Small intestine (tissue), 7 donors: ENCODE data around the gene KIDINS220. TPM values are rescaled to one million over a fixed set of nuclear protein-coding genes. Genes with fewer than 3 reads are reported as not detected.

Source experiments
- DNase-seq, 2 donors: peaks; one replicate each; pipeline versions ENCODE4 v3.0.0 to v3.0.0-alpha.2; 2013
- FAIRE-seq: peaks from 2 replicates; lab custom pipeline; 2012; peaks lifted over from hg19 to GRCh38; lab: Jason Lieb, UNC
- H3K27ac ChIP-seq, 3 donors: one replicate each; pipeline ENCODE4 v1.5.1; 2013; ENCODE audit warnings: low read length in 2 of 3, mild to moderate bottlenecking in 2 of 3, control low read depth in 1 of 3, inconsistent platforms in 1 of 3, low read depth in 1 of 3, moderate library complexity in 1 of 3
- H3K27me3 ChIP-seq, 3 donors: one replicate each; pipeline ENCODE4 v1.6.1; 2013; ENCODE audit warnings: low read length in 3 of 3, inconsistent platforms in 1 of 3; ENCODE audit not compliant: control insufficient read depth in 3 of 3, insufficient read depth in 3 of 3
- H3K36me3 ChIP-seq, 3 donors: one replicate each; pipeline ENCODE4 v1.6.1; 2013; ENCODE audit warnings: low read length in 3 of 3, inconsistent platforms in 1 of 3, low read depth in 1 of 3, mild to moderate bottlenecking in 1 of 3, moderate library complexity in 1 of 3; ENCODE audit not compliant: control insufficient read depth in 3 of 3, insufficient read depth in 2 of 3
- H3K4me1 ChIP-seq, 3 donors: one replicate each; pipeline ENCODE4 v1.6.1; 2013; ENCODE audit warnings: low read length in 2 of 3, inconsistent platforms in 1 of 3, low read depth in 1 of 3, mild to moderate bottlenecking in 1 of 3, moderate library complexity in 1 of 3; ENCODE audit not compliant: control insufficient read depth in 3 of 3, insufficient read depth in 2 of 3
- H3K4me3 ChIP-seq, 3 donors: one replicate each; pipeline ENCODE4 v1.5.1; 2013; ENCODE audit warnings: low read length in 3 of 3, control low read depth in 1 of 3, inconsistent platforms in 1 of 3, low read depth in 1 of 3, mild to moderate bottlenecking in 1 of 3, moderate library complexity in 1 of 3
- H3K9me3 ChIP-seq, 2 donors: one replicate each; pipeline ENCODE4 v1.6.1; 2013; ENCODE audit warnings: low read depth in 1 of 2, low read length in 1 of 2; ENCODE audit not compliant: control insufficient read depth in 2 of 2, insufficient read depth in 1 of 2
- WGBS, 3 donors: extraction: QIAGEN DNeasy Blood & Tissue Kit; methylation state at CpG; one replicate each; pipeline ENCODE4 v1.1.7; 2013; 5-methylcytosine and 5-hydroxymethylcytosine counted together
- polyA plus RNA-seq, 4 donors: library from polyadenylated mRNA; stranded (reverse) in 3 of 4; unstranded in 1 of 4; fragments of 200-250 nt in 3 of 4; fragments of 120-200 nt in 1 of 4; gene quantifications; one replicate each; pipeline versions ENCODE4 v1.2.1 to v1.2.3, GENCODE V29; 2013
- donor health status: healthy with polysubstance abuse.
- donor health status: control.
- donor health status: control.
- donor health status: Bipolar disorder and iron deficiency.
- donor health status: healthy.

KIDINS220 gene
- polyA plus RNA-seq, 4 donors = 4.6 to 41.1 (median 11.1) TPM

DNA sequence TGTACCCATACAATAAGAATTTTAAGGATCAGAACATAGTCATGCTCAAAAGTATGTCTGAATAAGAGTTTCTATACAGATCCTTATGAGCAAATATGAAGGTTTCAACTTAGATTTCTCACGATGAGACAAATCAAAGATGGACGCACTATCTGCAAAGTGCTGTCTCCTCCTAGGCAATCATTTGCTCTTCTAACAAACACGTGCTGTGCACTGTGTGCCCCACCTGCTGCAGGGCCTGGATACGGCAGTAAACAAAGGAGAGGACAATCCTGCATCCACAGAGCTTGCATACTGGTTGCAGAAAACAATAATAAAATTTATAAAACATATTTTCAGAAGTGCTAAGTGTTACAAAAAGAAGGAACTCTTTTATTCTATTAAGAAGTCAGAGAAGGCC lies 39.9 kb upstream of the KIDINS220 start:
- Histone ChIP-seq H3K4me1 (no peaks in the 10 kb centered on the region), H3K4me3 (no peak overlapping the region), H3K36me3 (peaks cover 0 to 7% (median 0%) of the 10 kb centered on the region in 3 donors), H3K27me3 (no peaks in the 10 kb centered on the region), H3K9me3 (no peaks in the 10 kb centered on the region), H3K27ac (no peak overlapping the region)
- 38 to 75% (median 63%) methylated on average over 4 of the region's 4 CpGs for WGBS, 3 donors
- FAIRE-seq (no peak), DNase-seq (no peak)

DNA sequence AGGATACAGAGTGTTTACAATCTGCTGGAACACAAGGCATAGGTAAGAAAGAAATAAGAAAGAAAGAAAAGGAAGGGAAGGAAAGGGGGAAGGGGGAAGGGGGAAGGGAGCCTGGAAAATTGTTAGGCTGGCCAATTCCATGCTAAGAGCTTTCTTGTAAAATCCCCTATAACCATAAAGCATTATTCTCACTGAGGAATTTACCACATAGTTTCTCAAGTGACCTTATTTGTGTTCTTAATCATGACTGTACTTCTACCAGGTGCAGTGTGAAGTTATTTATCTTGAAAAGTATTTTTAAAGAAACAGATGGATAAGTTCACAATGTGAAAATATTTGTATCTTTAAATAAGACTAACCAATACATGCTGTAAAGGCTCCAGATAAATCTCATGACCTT lies 39.2 kb upstream of the KIDINS220 start:
- FAIRE-seq (no peak), DNase-seq (no peak)
- Histone ChIP-seq H3K27me3 (no peaks in the 10 kb centered on the region), H3K36me3 (peaks cover 0 to 4% (median 0%) of the 10 kb centered on the region in 3 donors), H3K9me3 (no peaks in the 10 kb centered on the region), H3K4me3 (no peak overlapping the region), H3K27ac (no peak overlapping the region), H3K4me1 (no peaks in the 10 kb centered on the region)

DNA sequence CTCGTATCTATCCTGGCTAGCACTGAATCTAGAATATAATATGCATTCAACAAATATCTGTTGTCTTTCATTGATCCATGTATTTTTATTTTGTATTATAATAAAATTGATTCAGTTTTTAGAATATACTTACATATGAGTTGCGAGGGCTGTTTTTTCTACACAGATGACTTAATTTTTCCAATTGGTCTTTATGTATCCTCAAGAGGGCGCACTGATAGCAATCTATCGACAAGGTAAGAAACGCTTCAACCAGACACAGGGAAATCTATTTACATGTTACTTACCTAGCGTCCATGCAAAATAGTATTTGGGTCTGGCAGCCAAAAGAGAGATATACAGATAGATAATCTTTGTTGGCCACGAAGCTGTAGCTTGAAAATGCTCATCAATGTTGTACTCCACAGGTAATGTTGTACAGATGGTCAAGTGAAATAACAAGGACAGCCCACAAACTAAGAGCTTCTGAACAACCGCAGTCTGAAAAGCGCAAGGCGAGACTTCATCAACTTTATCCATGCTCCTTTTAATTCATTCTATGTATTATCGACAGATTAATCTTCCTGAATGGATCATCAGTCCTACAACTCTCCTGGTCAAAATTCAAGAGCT lies 35.5 kb upstream of the KIDINS220 start:
- Histone ChIP-seq H3K9me3 (no peaks in the 10 kb centered on the region), H3K27ac (no peak overlapping the region), H3K36me3 (peaks cover 0 to 6% (median 0%) of the 10 kb centered on the region in 3 donors), H3K4me1 (no peaks in the 10 kb centered on the region), H3K4me3 (no peak overlapping the region), H3K27me3 (no peaks in the 10 kb centered on the region)
- FAIRE-seq (no peak), DNase-seq (peak; percentile 59 to 61)
- WGBS, 3 donors = 44 to 53% (median 48%) methylated on average over 11 of the region's 11 CpGs

DNA sequence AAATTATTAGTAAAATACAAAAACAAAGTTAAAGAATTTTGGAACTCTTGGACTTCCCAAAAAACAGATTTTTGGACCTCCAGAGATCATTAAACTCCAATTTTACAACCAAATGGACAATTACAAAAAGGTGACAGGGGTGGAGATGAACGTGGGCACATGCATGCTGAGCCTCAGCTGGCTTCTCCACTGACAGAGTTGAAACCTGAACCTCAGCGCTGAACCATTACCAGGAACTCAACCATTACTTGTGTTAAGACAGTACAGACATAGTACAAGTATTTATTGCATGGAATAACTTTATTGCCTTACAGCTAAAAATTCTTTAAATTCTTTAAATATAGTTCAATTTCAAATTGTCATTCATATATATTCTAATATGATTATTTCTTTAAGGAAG lies 33.0 kb upstream of the KIDINS220 start:
- DNase-seq (no peak), FAIRE-seq (no peak)
- H3K27ac ChIP-seq = no peak overlapping the region
- H3K36me3 ChIP-seq = peaks cover 0 to 3% (median 0%) of the 10 kb centered on the region in 3 donors
- H3K4me3 ChIP-seq = no peak overlapping the region
- WGBS, 3 donors = 72 to 81% (median 73%) methylated on average over 2 of the region's 2 CpGs
- H3K4me1 ChIP-seq = no peaks in the 10 kb centered on the region
- no peaks in the 10 kb centered on the region for H3K9me3 ChIP-seq
- no peaks in the 10 kb centered on the region for H3K27me3 ChIP-seq

DNA sequence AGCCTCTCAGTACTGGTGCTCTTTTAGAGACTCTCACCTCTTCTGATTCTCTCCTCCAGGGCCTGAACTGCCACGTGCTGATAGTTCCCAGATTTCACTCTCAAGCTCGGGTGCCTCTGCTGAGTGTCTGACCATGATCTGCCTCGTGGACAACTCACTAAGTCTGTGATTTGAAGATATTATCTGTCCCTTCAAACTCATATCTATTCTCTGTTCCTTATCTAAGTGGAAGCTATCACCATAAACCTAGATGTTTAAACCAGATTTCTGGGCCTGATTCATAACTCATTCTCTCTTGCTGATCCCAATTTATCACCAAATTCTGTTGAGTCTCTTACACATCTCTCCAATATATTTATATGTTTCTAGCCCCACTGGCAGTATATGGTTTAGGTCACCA lies 29.9 kb upstream of the KIDINS220 start:
- WGBS, 3 donors = 70 to 80% (median 77%) methylated on average over 3 of the region's 3 CpGs
- no peak overlapping the region for H3K27ac ChIP-seq
- no peak for FAIRE-seq

DNA sequence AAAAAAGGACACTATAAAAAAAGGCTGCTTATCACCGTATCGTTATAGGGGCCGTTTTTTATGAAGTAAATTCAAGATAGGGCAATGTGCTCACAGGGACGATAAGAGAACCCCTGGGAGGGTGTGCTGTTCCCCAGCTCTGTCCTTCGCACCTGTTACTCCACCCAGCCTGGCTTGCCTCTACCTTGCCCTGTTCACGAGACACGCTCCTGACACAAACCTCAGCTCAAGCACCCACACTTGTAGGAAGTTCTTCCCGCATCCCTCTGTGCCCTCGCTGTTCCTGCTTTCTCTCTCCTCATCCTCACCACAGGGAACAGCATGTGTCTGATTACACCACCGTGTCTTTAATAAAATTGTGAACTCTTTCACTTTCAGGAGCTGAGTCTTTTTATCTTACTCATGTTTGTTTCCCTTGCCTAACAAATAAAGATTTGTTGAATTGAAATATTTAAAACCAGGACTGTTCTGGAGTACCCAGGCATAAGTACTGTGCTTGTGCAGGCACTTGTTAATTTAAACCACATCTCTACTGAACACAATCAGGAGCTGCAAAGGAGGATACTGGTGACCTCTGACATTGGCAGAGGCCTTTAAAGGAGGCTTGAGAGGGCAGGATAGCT lies 26.0 kb upstream of the KIDINS220 start:
- WGBS, 3 donors = 38 to 73% (median 50%) methylated on average over 10 of the region's 10 CpGs
- peaks cover 0 to 2% (median 0%) of the 10 kb centered on the region in 3 donors for H3K36me3 ChIP-seq
- no peak for FAIRE-seq
- H3K9me3 ChIP-seq = no peaks in the 10 kb centered on the region
- H3K4me1 ChIP-seq = no peaks in the 10 kb centered on the region
- H3K27me3 ChIP-seq = no peaks in the 10 kb centered on the region
- DNase-seq = no peak
- no peak overlapping the region for H3K27ac ChIP-seq
- H3K4me3 ChIP-seq = no peak overlapping the region

More for the DNA sequence above, 29.9 kb upstream of the KIDINS220 start:
- H3K36me3 ChIP-seq = peaks cover 0 to 4% (median 0%) of the 10 kb centered on the region in 3 donors
- no peaks in the 10 kb centered on the region for H3K27me3 ChIP-seq
- H3K4me3 ChIP-seq = no peak overlapping the region
- DNase-seq = no peak
- H3K4me1 ChIP-seq = no peaks in the 10 kb centered on the region
- H3K9me3 ChIP-seq = no peaks in the 10 kb centered on the region

DNA sequence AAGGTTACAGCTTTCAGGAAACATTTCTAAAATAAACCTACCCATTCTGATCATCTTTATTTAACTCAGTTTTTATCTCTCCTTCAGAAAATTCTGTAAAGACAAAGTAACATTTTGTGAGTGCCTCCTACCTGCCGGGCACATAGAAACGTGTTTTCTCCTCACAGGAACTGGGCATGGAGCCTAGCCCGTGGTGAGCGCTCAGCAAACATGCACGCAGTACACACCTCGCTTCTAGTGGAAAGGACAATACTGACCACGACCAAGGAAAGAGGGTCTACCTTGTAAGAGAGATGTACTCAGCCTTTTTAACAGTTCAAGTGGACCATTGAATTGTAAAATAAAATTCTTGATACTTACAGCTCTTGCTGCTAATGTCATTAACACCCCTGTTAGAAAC lies 24.8 kb upstream of the KIDINS220 start:
- no peak for DNase-seq
- no peaks in the 10 kb centered on the region for H3K4me1 ChIP-seq
- no peak overlapping the region for H3K4me3 ChIP-seq
- H3K27ac ChIP-seq = no peak overlapping the region
- WGBS, 3 donors = 81 to 90% (median 84%) methylated on average over 7 of the region's 7 CpGs
- no peaks in the 10 kb centered on the region for H3K27me3 ChIP-seq
- no peaks in the 10 kb centered on the region for H3K9me3 ChIP-seq
- H3K36me3 ChIP-seq = peaks cover 0 to 2% (median 0%) of the 10 kb centered on the region in 3 donors
- no peak for FAIRE-seq

DNA sequence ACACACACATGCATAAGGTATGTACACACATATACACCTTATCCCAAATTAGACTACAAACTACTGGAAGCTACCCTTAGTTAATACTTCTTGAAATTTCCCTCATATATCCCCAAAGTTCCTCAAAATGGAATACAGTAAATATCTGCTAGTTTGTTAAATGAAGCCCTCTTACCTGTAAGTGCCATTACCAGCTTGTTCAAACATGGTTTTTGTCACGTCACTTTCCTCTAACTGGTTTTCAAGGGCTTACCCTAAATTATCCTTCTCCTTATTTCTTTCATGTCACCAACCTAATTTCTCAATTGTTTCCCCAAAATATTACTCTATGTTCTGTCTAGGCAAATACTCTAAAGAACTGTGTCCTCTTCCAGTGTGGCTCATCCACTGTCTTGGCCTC lies 24.4 kb upstream of the KIDINS220 start:
- H3K36me3 ChIP-seq = peaks cover 0 to 2% (median 0%) of the 10 kb centered on the region in 3 donors
- no peaks in the 10 kb centered on the region for H3K27me3 ChIP-seq
- no peak overlapping the region for H3K27ac ChIP-seq
- H3K4me3 ChIP-seq = no peak overlapping the region
- DNase-seq (no peak), FAIRE-seq (no peak)
- no peaks in the 10 kb centered on the region for H3K4me1 ChIP-seq
- 96 to 100% (median 97%) methylated on average over 1 of the region's 1 CpG for WGBS, 3 donors
- no peaks in the 10 kb centered on the region for H3K9me3 ChIP-seq
